Measurements from ENCODE around the gene DNMT3A.

Gene DNMT3A

GRCh38 chr2:25262288-25262687, 79.4 kb downstream of the DNMT3A start:
- DNase-seq (ENCODE audit: low read depth in 1 of 2, low spot score in 1 of 2): no peak

- no peak for DNase-seq (ENCODE audit: low read depth in 1 of 2, low spot score in 1 of 2)
These were observed 82.0 kb downstream of the DNMT3A start for GRCh38 chr2:25259737-25260124.

GRCh38 chr2:25258847-25259736, 82.6 kb downstream of the DNMT3A start:
- no peak for DNase-seq (ENCODE audit: low read depth in 1 of 2, low spot score in 1 of 2)

- DNase-seq (ENCODE audit: low read depth in 1 of 2, low spot score in 1 of 2): no peak
These were observed 83.5 kb downstream of the DNMT3A start for GRCh38 chr2:25257931-25258846.

- no peak for DNase-seq (ENCODE audit: low read depth in 1 of 2, low spot score in 1 of 2)
These were observed 84.6 kb downstream of the DNMT3A start for GRCh38 chr2:25257032-25257552.

GRCh38 chr2:25256488-25256875, 85.2 kb downstream of the DNMT3A start:
- DNase-seq (ENCODE audit: low read depth in 1 of 2, low spot score in 1 of 2): no peak

- no peak for DNase-seq (ENCODE audit: low read depth in 1 of 2, low spot score in 1 of 2)
These were observed 85.8 kb downstream of the DNMT3A start for GRCh38 chr2:25255745-25256487.

GRCh38 chr2:25254961-25255360, 86.8 kb downstream of the DNMT3A start:
- no peak for DNase-seq (ENCODE audit: low read depth in 1 of 2, low spot score in 1 of 2)

GRCh38 chr2:25253153-25253626, 88.5 kb downstream of the DNMT3A start:
- no peak for DNase-seq (ENCODE audit: low read depth in 1 of 2, low spot score in 1 of 2)

GRCh38 chr2:25252291-25253152, 89.2 kb downstream of the DNMT3A start:
- peak; percentile 31 to 52 for DNase-seq (ENCODE audit: low read depth in 1 of 2, low spot score in 1 of 2)

- peak in 1 of 2 donors; percentile 30 for DNase-seq (ENCODE audit: low read depth in 1 of 2, low spot score in 1 of 2)
These were observed 90.1 kb downstream of the DNMT3A start for GRCh38 chr2:25251422-25252273.

GRCh38 chr2:25251071-25251421, 90.7 kb downstream of the DNMT3A start:
- peak in 1 of 2 donors; percentile 21 for DNase-seq (ENCODE audit: low read depth in 1 of 2, low spot score in 1 of 2)

- peak in 1 of 2 donors; percentile 27 for DNase-seq (ENCODE audit: low read depth in 1 of 2, low spot score in 1 of 2)
These were observed 91.2 kb downstream of the DNMT3A start for GRCh38 chr2:25250331-25251070.

- DNase-seq (ENCODE audit: low read depth in 1 of 2, low spot score in 1 of 2): no peak
These were observed 91.9 kb downstream of the DNMT3A start for GRCh38 chr2:25249785-25250184.

- DNase-seq (ENCODE audit: low read depth in 1 of 2, low spot score in 1 of 2): no peak
These were observed 93.8 kb downstream of the DNMT3A start for GRCh38 chr2:25247792-25248512.

- DNase-seq (ENCODE audit: low read depth in 1 of 2, low spot score in 1 of 2): no peak
These were observed 95.0 kb downstream of the DNMT3A start for GRCh38 chr2:25246558-25247290.

GRCh38 chr2:25246001-25246400, 95.7 kb downstream of the DNMT3A start:
- DNase-seq (ENCODE audit: low read depth in 1 of 2, low spot score in 1 of 2): no peak

Measured in stimulated activated CD4-positive, alpha-beta T cell treated with anti-CD3 and anti-CD28 coated beads, Interleukin-15, amount 100 ng/mL, for 1 hour (primary cell).